SK-N-SH (cell line): ENCODE results near the gene MGAT5. TPM values are rescaled to one million over a fixed set of nuclear protein-coding genes. Genes with fewer than 3 reads are reported as not detected.

Experiments
- CTCF ChIA-PET: fragments of 300-600, 350-600 bp; formaldehyde crosslinking; extraction: SDS; loops from one replicate; lab custom pipeline; 2021; lab: Yijun Ruan, JAX
- POLR2A ChIA-PET: fragments of 350-600 bp; sonication (Branson Sonifier 250); formaldehyde crosslinking; extraction: SDS; loops from one replicate; lab custom pipeline; 2020; ENCODE audit warnings: antibody characterized with exemption, inconsistent platforms; lab: Yijun Ruan, JAX
- DNase-seq: peaks from one replicate; pipeline ENCODE4 v3.0.0; 2012
- H2AFZ ChIP-seq: fragments of 200-600 bp; sonication (generic); 2 replicates; pipeline ENCODE4 v1.8.1; 2016; ENCODE audit warnings: antibody characterized with exemption, mild to moderate bottlenecking, low read depth
- H3F3A ChIP-seq: fragments of 200-600 bp; sonication (generic); replicated peaks from 2 replicates; pipeline ENCODE3; 2016; ENCODE audit warnings: antibody characterized with exemption, mild to moderate bottlenecking; ENCODE audit not compliant: insufficient read depth
- H3K27ac ChIP-seq, 2 experiments: fragments of 200-500 bp in 1 of 2; fragments of 200-600 bp in 1 of 2; sonication (Bioruptor generic) in 1 of 2; sonication (generic), shearing (Covaris generic) in 1 of 2; 2 replicates each; pipeline versions ENCODE4 v1.5.1 to v1.6.1; 2014 to 2016; ENCODE audit warnings: low read depth in 2 of 2, inconsistent platforms in 1 of 2, low read length in 1 of 2, mild to moderate bottlenecking in 1 of 2, mixed read lengths in 1 of 2
- H3K27me3 ChIP-seq: fragments of 200-600 bp; sonication (generic), shearing (Covaris generic); 2 replicates; pipeline ENCODE4 v1.6.1; 2016; ENCODE audit warnings: mixed run types; ENCODE audit not compliant: insufficient read depth
- H3K36me3 ChIP-seq, 2 experiments: fragments of 200-500 bp in 1 of 2; fragments of 200-600 bp in 1 of 2; sonication (Bioruptor generic) in 1 of 2; sonication (generic) in 1 of 2; replicated peaks in 1 of 2; 2 replicates each; pipeline versions ENCODE3 to v1.5.1; 2014 to 2016; ENCODE audit warnings: low read length in 1 of 2, mild to moderate bottlenecking in 1 of 2; ENCODE audit not compliant: insufficient read depth in 2 of 2, control insufficient read depth in 1 of 2
- H3K4me1 ChIP-seq, 2 experiments: fragments of 200-500 bp in 1 of 2; fragments of 200-600 bp in 1 of 2; sonication (Bioruptor generic) in 1 of 2; sonication (generic), shearing (Covaris generic) in 1 of 2; 2 replicates each; pipeline versions ENCODE4 v1.5.1 to v1.6.1; 2014 to 2016; ENCODE audit warnings: low read depth in 1 of 2, low read length in 1 of 2, mixed run types in 1 of 2; ENCODE audit not compliant: insufficient read depth in 2 of 2, control insufficient read depth in 1 of 2
- H3K4me2 ChIP-seq: fragments of 200-600 bp; sonication (generic), shearing (Covaris generic); 2 replicates; pipeline ENCODE4 v1.6.1; 2017; ENCODE audit warnings: mixed run types
- H3K4me3 ChIP-seq, 2 experiments: fragments of 200-500 bp in 1 of 2; fragments of 200-600 bp in 1 of 2; sonication (Bioruptor generic) in 1 of 2; sonication (generic), shearing (Covaris generic) in 1 of 2; 2 replicates each; pipeline versions ENCODE4 v1.5.1 to v1.8.1; 2014 to 2016; ENCODE audit warnings: low read depth in 2 of 2, inconsistent platforms in 1 of 2, low read length in 1 of 2, mild to moderate bottlenecking in 1 of 2, mixed read lengths in 1 of 2, moderate library complexity in 1 of 2
- H3K79me2 ChIP-seq: fragments of 200-600 bp; sonication (generic); 2 replicates; pipeline ENCODE4 v1.8.1; 2017; ENCODE audit warnings: mild to moderate bottlenecking; ENCODE audit not compliant: insufficient read depth
- H3K9ac ChIP-seq: fragments of 200-600 bp; sonication (generic); 2 replicates; pipeline ENCODE4 v1.6.1; 2017; ENCODE audit warnings: mixed run types
- H3K9me2 ChIP-seq: fragments of 200-600 bp; sonication (generic); 2 replicates; pipeline ENCODE4 v1.6.1; 2017; ENCODE audit warnings: mixed run types
- H3K9me3 ChIP-seq: fragments of 200-600 bp; sonication (generic); 2 replicates; pipeline ENCODE4 v1.6.1; 2017; ENCODE audit warnings: mixed run types, mild to moderate bottlenecking, moderate library complexity
- H4K20me1 ChIP-seq: fragments of 200-600 bp; sonication (generic); 2 replicates; pipeline ENCODE4 v1.6.1; 2017; ENCODE audit warnings: mild to moderate bottlenecking, mixed run types; ENCODE audit not compliant: insufficient read depth
- CHD2 ChIP-seq: fragments of 150-350 bp; IDR thresholded peaks from 2 replicates; pipeline ENCODE4 v1.6.1; 2018; ENCODE audit warnings: low read length; ENCODE audit not compliant: partially characterized antibody
- ELF1 ChIP-seq: IDR thresholded peaks from 2 replicates; pipeline ENCODE4 v1.4.0; 2012
- EZH2phosphoT487 ChIP-seq: fragments of 200-600 bp; sonication (generic); IDR thresholded peaks from 2 replicates; pipeline ENCODE4 v1.6.1; 2017; ENCODE audit warnings: low read depth, mixed run types, mild to moderate bottlenecking, antibody characterized with exemption, moderate library complexity, borderline replicate concordance
- GABPA ChIP-seq: IDR thresholded peaks from 2 replicates; pipeline ENCODE4 v1.4.0; 2012; ENCODE audit warnings: low read depth, mild to moderate bottlenecking
- GATA2 ChIP-seq: sonication (generic); formaldehyde crosslinking; IDR thresholded peaks from 2 replicates; pipeline ENCODE4 v1.5.0; 2020; ENCODE audit warnings: mild to moderate bottlenecking, missing genetic modification reagents
- MXI1 ChIP-seq: IDR thresholded peaks from 2 replicates; pipeline ENCODE4 v1.6.1; 2012; ENCODE audit warnings: mild to moderate bottlenecking, low read depth, low read length, improper control_type of control experiment
- POLR2AphosphoS5 ChIP-seq: IDR thresholded peaks from 2 replicates; pipeline ENCODE4 v1.6.1; 2012; ENCODE audit warnings: low read depth, low read length
- RAD21 ChIP-seq: IDR thresholded peaks from 2 replicates; pipeline ENCODE4 v1.6.1; 2012; ENCODE audit warnings: mild to moderate bottlenecking, low read length
- RCOR1 ChIP-seq: fragments of 150-350 bp; IDR thresholded peaks from 2 replicates; pipeline ENCODE4 v1.6.1; 2017; ENCODE audit warnings: antibody characterized with exemption, low read length
- RFX5 ChIP-seq: IDR thresholded peaks from 2 replicates; pipeline ENCODE4 v1.6.1; 2012; ENCODE audit warnings: mild to moderate bottlenecking, improper control_type of control experiment, low read length
- RXRA ChIP-seq: IDR thresholded peaks from 2 replicates; pipeline ENCODE4 v1.4.0; 2012; ENCODE audit warnings: low read depth, mild to moderate bottlenecking, borderline replicate concordance
- SMC3 ChIP-seq: IDR thresholded peaks from 2 replicates; pipeline ENCODE4 v1.6.1; 2012; ENCODE audit warnings: low read depth, low read length, improper control_type of control experiment
- TAF1 ChIP-seq: IDR thresholded peaks from 2 replicates; pipeline ENCODE4 v1.6.1; 2012; ENCODE audit warnings: low read depth, mild to moderate bottlenecking, low read length, moderate library complexity, borderline replicate concordance
- WGBS: methylation state at CpG from one replicate; pipeline ENCODE4 v1.1.6; 2017; ENCODE audit warnings: low lambda C conversion rate; 5-methylcytosine and 5-hydroxymethylcytosine counted together
- polyA plus RNA-seq, 3 experiments: library from polyadenylated mRNA; depleted of rRNA; stranded (reverse); fragments of >200 nt; gene quantifications; 2 replicates each; pipeline ENCODE4 v1.2.3, GENCODE V29; 2012
- TF ChIP-seq, protein P1 (sequence below): IDR thresholded peaks from 2 replicates; pipeline ENCODE4 v1.4.0; 2012; ENCODE audit warnings: low read depth, borderline replicate concordance
- TF ChIP-seq, protein P2 (sequence below): fragments of 150-350 bp; IDR thresholded peaks from 2 replicates; pipeline ENCODE4 v1.6.1; 2017; ENCODE audit warnings: antibody characterized with exemption, low read length, low read depth, borderline replicate concordance
- TF ChIP-seq, protein P3 (sequence below): IDR thresholded peaks from 2 replicates; pipeline ENCODE4 v1.4.0; 2012; ENCODE audit warnings: low read depth
- TF ChIP-seq, protein P4 (sequence below): fragments of 150-350 bp; IDR thresholded peaks from 2 replicates; pipeline ENCODE4 v1.6.1; 2016; ENCODE audit warnings: mild to moderate bottlenecking, low read depth, low read length
- TF ChIP-seq, protein P5 (sequence below): IDR thresholded peaks from 2 replicates; pipeline ENCODE4 v1.6.1; 2012; ENCODE audit warnings: mild to moderate bottlenecking, low read depth, low read length, moderate library complexity

The MGAT5 gene
- polyA plus RNA-seq, 1 of the 3 experiments (the other 2 are of a cell fraction) = 18.2 TPM

DNA sequence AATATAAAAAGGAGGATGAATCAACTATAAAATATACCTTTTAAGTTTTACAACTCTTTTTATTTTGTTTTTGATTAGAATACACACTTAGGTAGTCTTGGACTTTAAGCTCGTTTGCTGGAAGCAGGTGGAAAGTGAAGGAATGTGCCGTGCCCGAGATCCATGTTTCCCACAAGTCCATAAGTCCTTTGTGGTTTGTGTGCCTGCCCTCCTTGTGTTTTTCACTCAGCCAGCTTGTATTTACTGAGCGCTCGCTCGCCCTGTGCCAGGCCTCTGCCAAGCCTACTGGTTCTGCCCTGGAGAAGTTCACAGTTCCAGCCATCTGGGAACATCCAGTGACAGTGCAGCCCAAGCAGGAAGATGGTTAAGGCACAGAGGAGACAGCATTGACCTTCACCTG is 142.6 kb downstream of the MGAT5 start:
- no peak overlapping the region for H3K9ac ChIP-seq
- H3K4me2 ChIP-seq = no peak overlapping the region
- TF ChIP-seq GATA2 (CRISPR knock-in tag) (no peak), RAD21 (no peak), POLR2AphosphoS5 (no peak)
- TF ChIP-seq, protein P1, sequence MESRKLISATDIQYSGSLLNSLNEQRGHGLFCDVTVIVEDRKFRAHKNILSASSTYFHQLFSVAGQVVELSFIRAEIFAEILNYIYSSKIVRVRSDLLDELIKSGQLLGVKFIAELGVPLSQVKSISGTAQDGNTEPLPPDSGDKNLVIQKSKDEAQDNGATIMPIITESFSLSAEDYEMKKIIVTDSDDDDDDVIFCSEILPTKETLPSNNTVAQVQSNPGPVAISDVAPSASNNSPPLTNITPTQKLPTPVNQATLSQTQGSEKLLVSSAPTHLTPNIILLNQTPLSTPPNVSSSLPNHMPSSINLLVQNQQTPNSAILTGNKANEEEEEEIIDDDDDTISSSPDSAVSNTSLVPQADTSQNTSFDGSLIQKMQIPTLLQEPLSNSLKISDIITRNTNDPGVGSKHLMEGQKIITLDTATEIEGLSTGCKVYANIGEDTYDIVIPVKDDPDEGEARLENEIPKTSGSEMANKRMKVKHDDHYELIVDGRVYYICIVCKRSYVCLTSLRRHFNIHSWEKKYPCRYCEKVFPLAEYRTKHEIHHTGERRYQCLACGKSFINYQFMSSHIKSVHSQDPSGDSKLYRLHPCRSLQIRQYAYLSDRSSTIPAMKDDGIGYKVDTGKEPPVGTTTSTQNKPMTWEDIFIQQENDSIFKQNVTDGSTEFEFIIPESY = no peak
- DNase-seq = no peak
- H4K20me1 ChIP-seq = no peaks in the 10 kb centered on the region
- H3K79me2 ChIP-seq = no peaks in the 10 kb centered on the region
- ChIA-PET POLR2A (no interaction called here), CTCF (interaction anchor here (1.0 to 1.8 kb wide), 3 partner anchors 15 to 62 kb away, joined by 4 to 10 read pairs (median 4); no protein-coding TSS in a partner anchor)
- H3K27ac ChIP-seq = no peak overlapping the region
- no peaks in the 10 kb centered on the region for H3K9me3 ChIP-seq
- H2AFZ ChIP-seq = no peak overlapping the region
- no peaks in the 10 kb centered on the region for H3K9me2 ChIP-seq
- H3K36me3 ChIP-seq = no peaks in the 10 kb centered on the region
- no peaks in the 10 kb centered on the region for H3F3A ChIP-seq
- H3K27me3 ChIP-seq = no peaks in the 10 kb centered on the region
- peaks cover 0 to 33% of the 10 kb centered on the region in 2 experiments; a peak in 1 of 4 replicates for H3K4me1 ChIP-seq
- WGBS = 83% methylated on average over 6 of the region's 6 CpGs
- H3K4me3 ChIP-seq = no peak overlapping the region

DNA sequence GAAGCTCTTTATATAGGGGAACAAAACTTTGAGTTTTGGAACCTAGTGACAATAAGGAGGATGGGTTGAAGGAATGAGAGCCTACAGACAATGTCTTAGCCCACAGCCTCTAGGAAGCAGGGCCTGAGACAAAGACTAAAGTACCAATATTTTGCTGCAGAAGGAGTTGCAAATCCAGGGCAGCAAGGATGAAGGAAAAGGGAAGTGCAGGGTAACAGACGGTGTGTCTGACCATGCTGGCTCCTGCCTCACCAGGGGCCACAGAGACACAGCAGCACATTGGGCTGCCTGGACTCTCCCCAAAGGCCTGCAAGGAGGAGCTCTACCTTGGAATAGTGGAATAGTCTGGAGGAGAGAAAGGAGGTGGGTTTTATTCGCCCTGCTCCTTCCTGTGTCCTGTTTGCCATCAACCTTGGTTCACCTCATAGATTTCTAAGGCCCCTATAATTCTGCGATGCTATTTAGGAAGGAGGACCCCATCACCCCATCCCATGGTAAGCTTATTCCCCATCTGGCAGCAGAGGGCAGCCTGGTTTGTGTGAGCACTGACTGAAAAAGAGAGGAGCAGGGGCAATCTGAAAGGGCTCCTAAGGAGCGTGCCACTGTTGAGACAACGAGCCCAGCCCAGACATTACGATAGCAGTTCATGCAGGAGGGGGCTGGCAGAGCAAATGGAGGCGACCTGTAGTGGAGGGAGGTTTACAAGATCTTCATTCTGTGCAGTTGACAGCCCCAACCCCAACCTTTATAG is 143.4 kb downstream of the MGAT5 start:
- DNase-seq = no peak
- WGBS = 97% methylated on average over 7 of the region's 7 CpGs
- Histone ChIP-seq H3K4me2 (no peak overlapping the region), H3K9me3 (no peaks in the 10 kb centered on the region), H2AFZ (no peak overlapping the region), H3K79me2 (no peaks in the 10 kb centered on the region), H3K9ac (no peak overlapping the region), H3K27ac (peak overlapping the region in 1 of 2 experiments; percentile 55; a peak in 1 of 4 replicates), H4K20me1 (no peaks in the 10 kb centered on the region), H3F3A (no peaks in the 10 kb centered on the region), H3K27me3 (no peaks in the 10 kb centered on the region), H3K9me2 (no peaks in the 10 kb centered on the region), H3K36me3 (no peaks in the 10 kb centered on the region), H3K4me3 (no peak overlapping the region), H3K4me1 (peaks cover 0 to 39% of the 10 kb centered on the region in 2 experiments; a peak in 2 of 4 replicates)
- CTCF ChIA-PET = interaction anchor here (1.4 to 6.0 kb wide), 2 partner anchors 15 to 62 kb away, joined by 4 to 41 read pairs; no protein-coding TSS in a partner anchor
- POLR2A ChIA-PET = no interaction called here
- TF ChIP-seq, protein P2, sequence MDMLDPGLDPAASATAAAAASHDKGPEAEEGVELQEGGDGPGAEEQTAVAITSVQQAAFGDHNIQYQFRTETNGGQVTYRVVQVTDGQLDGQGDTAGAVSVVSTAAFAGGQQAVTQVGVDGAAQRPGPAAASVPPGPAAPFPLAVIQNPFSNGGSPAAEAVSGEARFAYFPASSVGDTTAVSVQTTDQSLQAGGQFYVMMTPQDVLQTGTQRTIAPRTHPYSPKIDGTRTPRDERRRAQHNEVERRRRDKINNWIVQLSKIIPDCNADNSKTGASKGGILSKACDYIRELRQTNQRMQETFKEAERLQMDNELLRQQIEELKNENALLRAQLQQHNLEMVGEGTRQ = no peak
- TF ChIP-seq, protein P3, sequence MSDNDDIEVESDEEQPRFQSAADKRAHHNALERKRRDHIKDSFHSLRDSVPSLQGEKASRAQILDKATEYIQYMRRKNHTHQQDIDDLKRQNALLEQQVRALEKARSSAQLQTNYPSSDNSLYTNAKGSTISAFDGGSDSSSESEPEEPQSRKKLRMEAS = no peak
- TF ChIP-seq SMC3 (no peak), ELF1 (no peak), RAD21 (no peak), GABPA (no peak), CHD2 (no peak), EZH2phosphoT487 (no peak), MXI1 (no peak), RFX5 (no peak), TAF1 (no peak), RXRA (no peak), RCOR1 (no peak)
- TF ChIP-seq, protein P4, sequence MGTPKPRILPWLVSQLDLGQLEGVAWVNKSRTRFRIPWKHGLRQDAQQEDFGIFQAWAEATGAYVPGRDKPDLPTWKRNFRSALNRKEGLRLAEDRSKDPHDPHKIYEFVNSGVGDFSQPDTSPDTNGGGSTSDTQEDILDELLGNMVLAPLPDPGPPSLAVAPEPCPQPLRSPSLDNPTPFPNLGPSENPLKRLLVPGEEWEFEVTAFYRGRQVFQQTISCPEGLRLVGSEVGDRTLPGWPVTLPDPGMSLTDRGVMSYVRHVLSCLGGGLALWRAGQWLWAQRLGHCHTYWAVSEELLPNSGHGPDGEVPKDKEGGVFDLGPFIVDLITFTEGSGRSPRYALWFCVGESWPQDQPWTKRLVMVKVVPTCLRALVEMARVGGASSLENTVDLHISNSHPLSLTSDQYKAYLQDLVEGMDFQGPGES = no peak
- TF ChIP-seq, protein P5, sequence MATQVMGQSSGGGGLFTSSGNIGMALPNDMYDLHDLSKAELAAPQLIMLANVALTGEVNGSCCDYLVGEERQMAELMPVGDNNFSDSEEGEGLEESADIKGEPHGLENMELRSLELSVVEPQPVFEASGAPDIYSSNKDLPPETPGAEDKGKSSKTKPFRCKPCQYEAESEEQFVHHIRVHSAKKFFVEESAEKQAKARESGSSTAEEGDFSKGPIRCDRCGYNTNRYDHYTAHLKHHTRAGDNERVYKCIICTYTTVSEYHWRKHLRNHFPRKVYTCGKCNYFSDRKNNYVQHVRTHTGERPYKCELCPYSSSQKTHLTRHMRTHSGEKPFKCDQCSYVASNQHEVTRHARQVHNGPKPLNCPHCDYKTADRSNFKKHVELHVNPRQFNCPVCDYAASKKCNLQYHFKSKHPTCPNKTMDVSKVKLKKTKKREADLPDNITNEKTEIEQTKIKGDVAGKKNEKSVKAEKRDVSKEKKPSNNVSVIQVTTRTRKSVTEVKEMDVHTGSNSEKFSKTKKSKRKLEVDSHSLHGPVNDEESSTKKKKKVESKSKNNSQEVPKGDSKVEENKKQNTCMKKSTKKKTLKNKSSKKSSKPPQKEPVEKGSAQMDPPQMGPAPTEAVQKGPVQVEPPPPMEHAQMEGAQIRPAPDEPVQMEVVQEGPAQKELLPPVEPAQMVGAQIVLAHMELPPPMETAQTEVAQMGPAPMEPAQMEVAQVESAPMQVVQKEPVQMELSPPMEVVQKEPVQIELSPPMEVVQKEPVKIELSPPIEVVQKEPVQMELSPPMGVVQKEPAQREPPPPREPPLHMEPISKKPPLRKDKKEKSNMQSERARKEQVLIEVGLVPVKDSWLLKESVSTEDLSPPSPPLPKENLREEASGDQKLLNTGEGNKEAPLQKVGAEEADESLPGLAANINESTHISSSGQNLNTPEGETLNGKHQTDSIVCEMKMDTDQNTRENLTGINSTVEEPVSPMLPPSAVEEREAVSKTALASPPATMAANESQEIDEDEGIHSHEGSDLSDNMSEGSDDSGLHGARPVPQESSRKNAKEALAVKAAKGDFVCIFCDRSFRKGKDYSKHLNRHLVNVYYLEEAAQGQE = no peak
